GM18861 (cell line): Measurements from ENCODE around the gene TOM1L1.
A peak's percentile ranks its signal among the peaks of the same experiment; 100 is the strongest.

Source experiments
- ATAC-seq: cut with Tn5 transposase; IDR thresholded peaks from one replicate; pipeline ENCODE4 v1.9.1; 2021; ENCODE audit not compliant: unreplicated experiment

TOM1L1 gene

GRCh38 chr17:54945231-54945630, 44.6 kb downstream of the TOM1L1 start:
- no peak for ATAC-seq

- ATAC-seq, result no peak
These were observed 45.0 kb downstream of the TOM1L1 start for GRCh38 chr17:54945671-54946070.

- no peak for ATAC-seq
These were observed 46.7 kb downstream of the TOM1L1 start for GRCh38 chr17:54947396-54947795.

- no peak for ATAC-seq
These were observed 47.7 kb downstream of the TOM1L1 start for GRCh38 chr17:54948380-54948779.

GRCh38 chr17:54950116-54950515, 49.5 kb downstream of the TOM1L1 start:
- ATAC-seq, result no peak

GRCh38 chr17:54951286-54951685, 50.6 kb downstream of the TOM1L1 start:
- ATAC-seq, result no peak

- no peak for ATAC-seq
These were observed 56.1 kb downstream of the TOM1L1 start for GRCh38 chr17:54956791-54957190.

GRCh38 chr17:54967621-54968261, 67.1 kb downstream of the TOM1L1 start:
- ATAC-seq, result peak; percentile 27

- ATAC-seq, result peak; percentile 78
These were observed 67.8 kb downstream of the TOM1L1 start, which contains the start of the genes COX11 and STXBP4 for GRCh38 chr17:54968262-54968987. Gene COX11, minus strand, starts transcription at chr17:54968654. Its CDS starts 8 bp downstream, at chr17:54968646. Gene STXBP4, plus strand, starts transcription at chr17:54968765. Its CDS starts 17,455 bp downstream, at chr17:54986220.

- ATAC-seq, result peak; percentile 9
These were observed 68.3 kb downstream of the TOM1L1 start for GRCh38 chr17:54968988-54969332.

GRCh38 chr17:54969658-54970572, 69.3 kb downstream of the TOM1L1 start:
- no peak for ATAC-seq

- peak; percentile 43 for ATAC-seq
These were observed 70.5 kb downstream of the TOM1L1 start for GRCh38 chr17:54971147-54971546.

GRCh38 chr17:54971901-54972300, 71.2 kb downstream of the TOM1L1 start:
- ATAC-seq, result no peak

GRCh38 chr17:54972406-54973138, 71.9 kb downstream of the TOM1L1 start:
- no peak for ATAC-seq

- ATAC-seq, result no peak
These were observed 74.1 kb downstream of the TOM1L1 start for GRCh38 chr17:54974759-54975158.

GRCh38 chr17:54976316-54976715, 75.7 kb downstream of the TOM1L1 start:
- no peak for ATAC-seq

GRCh38 chr17:54977744-54978143, 77.1 kb downstream of the TOM1L1 start:
- ATAC-seq, result no peak

GRCh38 chr17:54979657-54980056, 79.0 kb downstream of the TOM1L1 start:
- ATAC-seq, result no peak

GRCh38 chr17:54980375-54980774, 79.7 kb downstream of the TOM1L1 start:
- no peak for ATAC-seq

GRCh38 chr17:54982399-54982798, 81.7 kb downstream of the TOM1L1 start:
- no peak for ATAC-seq

- ATAC-seq, result no peak
These were observed 82.6 kb downstream of the TOM1L1 start for GRCh38 chr17:54983260-54983659.
